Right renal pelvis (tissue), 4 donors: Measurements from ENCODE around the gene ENO2. TPM values are rescaled to one million over a fixed set of nuclear protein-coding genes. Genes with fewer than 3 reads are reported as not detected.
"Not testable (repeated sequence)": the region's sequence is repeated elsewhere in the genome, so short reads cannot be mapped to it uniquely, and the experiment has no call there.

Experiments used
- DNase-seq, 4 donors: peaks; one replicate each; pipeline ENCODE4 v3.0.0-alpha.2; 2013; ENCODE audit warnings: low read depth in 4 of 4, low spot score in 3 of 4, missing footprints in 1 of 4
- polyA plus RNA-seq, 4 donors: library from polyadenylated mRNA; unstranded; fragments of 120-200 nt; gene quantifications; one replicate each; pipeline ENCODE4 v1.2.1, GENCODE V29; 2013; ENCODE audit not compliant: insufficient read length in 4 of 4

Gene ENO2
- 10 to 100 TPM; 12.1 to 15.7 (median 13.0) TPM for polyA plus RNA-seq

GRCh38 chr12:6914246-6914946, at the start of gene ENO2:
Gene ENO2 (plus strand): TSS chr12:6914580. CDS start chr12:6915833, 1,253 bp downstream.
- no peak for DNase-seq

DNA sequence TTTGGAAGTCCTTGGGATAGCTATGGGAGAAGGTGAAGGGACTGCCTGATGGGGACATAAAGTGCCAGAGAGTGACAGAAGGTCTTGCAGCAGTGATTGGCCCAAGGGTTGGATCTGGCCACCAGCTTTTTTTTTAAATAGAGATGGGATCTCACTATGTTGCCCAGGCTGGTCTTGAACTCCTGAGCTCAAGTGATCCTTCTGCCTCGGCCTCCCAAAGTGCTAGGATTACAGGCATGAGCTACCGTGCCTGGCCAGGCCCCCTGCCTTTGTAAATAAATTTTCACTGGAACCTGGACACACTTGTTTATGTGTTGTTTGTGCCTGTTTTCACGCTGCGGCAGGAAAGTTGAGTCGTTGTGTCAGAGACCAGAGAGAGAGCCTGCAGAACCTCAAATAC, 49.1 kb upstream of the ENO2 start:
- DNase-seq, result not testable (repeated sequence)

GRCh38 chr12:6866163-6866919, 48.0 kb upstream of the ENO2 start:
- DNase-seq, result no peak

GRCh38 chr12:6866920-6867412, 47.4 kb upstream of the ENO2 start:
- DNase-seq, result no peak

- peak in 1 of 4 donors; percentile 70 for DNase-seq
These were observed 46.8 kb upstream of the ENO2 start, which contains the start of gene TPI1 for GRCh38 chr12:6867413-6868210. Gene TPI1 (plus strand): TSS chr12:6867531. CDS start chr12:6867567, 36 bp downstream.

GRCh38 chr12:6868211-6869048, 46.0 kb upstream of the ENO2 start:
- DNase-seq, result no peak

DNA sequence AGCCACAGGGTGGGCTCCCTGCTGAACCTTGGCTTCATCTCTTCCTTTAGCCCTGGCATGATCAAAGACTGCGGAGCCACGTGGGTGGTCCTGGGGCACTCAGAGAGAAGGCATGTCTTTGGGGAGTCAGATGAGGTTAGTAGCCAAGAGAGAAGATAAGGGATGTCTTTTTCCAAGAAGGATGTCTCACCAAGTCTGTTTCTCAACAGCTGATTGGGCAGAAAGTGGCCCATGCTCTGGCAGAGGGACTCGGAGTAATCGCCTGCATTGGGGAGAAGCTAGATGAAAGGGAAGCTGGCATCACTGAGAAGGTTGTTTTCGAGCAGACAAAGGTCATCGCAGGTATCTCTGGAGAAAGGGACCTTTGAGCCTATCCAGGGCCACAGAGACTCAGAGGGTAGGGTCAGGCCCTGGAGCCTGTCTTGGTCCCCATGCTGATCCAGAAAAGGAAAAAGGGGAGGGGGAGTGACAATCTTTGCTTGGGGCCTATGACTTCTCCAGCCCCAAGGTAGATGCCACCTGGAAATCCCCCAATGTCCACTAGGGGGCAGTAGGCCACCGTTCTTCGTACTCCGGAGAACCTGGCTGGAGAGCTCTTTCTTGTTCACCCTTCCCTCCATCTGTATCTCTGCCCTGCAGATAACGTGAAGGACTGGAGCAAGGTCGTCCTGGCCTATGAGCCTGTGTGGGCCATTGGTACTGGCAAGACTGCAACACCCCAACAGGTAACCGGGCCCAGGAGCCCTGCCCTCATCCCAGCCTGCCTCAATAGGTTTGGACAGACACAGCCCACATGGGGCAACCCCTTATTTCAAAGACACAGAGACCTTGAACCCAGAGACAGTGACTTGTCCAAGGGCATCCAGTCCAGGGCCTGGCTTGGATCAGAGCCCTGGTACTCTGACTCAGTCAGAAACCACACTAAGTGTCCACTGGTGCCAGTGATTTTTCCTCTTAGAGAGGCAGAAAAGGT, 45.0 kb upstream of the ENO2 start:
- DNase-seq, result peak in 1 of 4 donors; percentile 81

GRCh38 chr12:6870304-6870703, 44.1 kb upstream of the ENO2 start:
- not testable (repeated sequence) for DNase-seq

- no peak for DNase-seq
These were observed 43.1 kb upstream of the ENO2 start for GRCh38 chr12:6871052-6871957.

- DNase-seq, result peak in 1 of 4 donors; percentile 82
These were observed 42.0 kb upstream of the ENO2 start for GRCh38 chr12:6872073-6873048.

- DNase-seq, result peak; percentile 95 to 98 (median 95)
These were observed 41.0 kb upstream of the ENO2 start, which contains the start of gene SPSB2 for GRCh38 chr12:6873094-6874014. Gene SPSB2 (minus strand): TSS chr12:6873303. CDS start chr12:6872901, 402 bp downstream.

DNA sequence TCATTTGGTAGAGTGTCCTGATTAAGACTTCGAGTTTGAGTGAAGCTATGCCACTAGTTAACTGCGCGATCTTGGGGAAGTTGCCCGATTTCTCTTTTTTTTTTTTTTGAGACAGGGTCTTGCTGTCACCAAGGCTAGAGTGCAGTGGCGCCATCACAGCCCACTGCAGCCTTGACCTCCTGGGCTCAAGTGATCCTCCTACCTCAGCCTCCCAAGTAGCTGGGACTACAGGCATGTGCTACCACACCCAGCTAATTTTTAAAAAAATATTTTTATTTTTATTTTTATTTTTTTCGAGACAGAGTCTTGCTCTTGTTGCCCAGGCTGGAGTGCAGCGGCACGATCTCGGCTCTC, 40.4 kb upstream of the ENO2 start:
- DNase-seq, result not testable (repeated sequence)

DNA sequence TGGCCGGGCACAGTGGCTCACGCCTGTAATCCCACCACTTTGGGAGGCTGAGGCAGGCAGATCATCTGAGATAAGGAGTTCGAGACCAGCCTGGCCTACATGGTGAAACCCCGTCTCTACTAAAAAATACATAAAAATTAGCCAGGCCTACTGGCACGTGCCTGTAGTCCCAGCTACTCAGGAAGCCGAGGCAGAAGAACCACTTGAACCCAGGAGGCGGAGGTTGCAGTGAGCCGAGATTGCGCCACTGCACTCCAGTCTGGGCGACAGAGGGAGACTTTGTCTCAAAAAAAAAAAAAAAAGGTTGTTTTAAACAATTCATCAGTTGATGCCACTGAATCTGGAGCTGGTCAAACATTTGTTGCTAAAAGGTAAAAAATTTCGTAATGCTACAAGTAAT, 34.6 kb upstream of the ENO2 start:
- DNase-seq, result not testable (repeated sequence)

DNA sequence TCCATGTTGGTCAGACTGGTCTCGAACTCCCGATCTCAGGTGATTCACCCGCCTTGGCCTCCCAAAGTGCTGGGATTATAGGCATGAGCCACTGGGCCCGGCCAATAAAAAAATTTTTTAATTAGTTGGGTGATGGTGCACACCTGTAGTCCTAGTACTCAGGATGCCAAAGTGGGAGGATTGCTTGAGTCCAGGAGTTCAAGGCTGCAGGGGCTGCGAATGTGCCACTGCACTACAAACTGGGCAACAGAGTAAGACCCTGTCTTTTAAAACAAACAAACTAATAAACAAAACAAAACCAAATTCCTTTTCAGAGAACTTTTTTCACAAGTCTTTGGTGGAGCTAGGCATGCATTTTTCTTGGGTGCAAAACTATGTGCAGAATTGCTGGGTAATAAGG, 31.1 kb upstream of the ENO2 start:
- no peak for DNase-seq

DNA sequence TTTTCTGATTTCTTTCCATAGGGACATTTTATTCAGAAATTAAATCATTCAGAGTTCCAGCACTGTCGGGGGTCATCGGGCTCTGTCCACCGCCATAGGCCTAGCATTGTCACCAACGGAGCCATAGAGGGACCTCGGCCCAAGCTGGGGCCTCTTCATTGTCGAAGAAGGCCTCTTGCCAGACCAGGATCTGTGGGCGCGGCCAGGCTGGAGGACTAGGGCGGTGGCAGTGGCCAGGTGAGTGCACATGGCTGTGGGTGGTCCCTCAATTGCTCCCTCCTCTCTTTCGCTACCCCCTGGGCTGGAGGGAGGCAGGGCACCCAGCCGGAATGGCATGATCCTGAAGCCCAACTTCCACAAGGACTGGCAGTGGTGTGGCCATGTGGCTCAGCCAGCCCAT, 30.7 kb upstream of the ENO2 start:
- no peak for DNase-seq
